NCI-H524 treated with DMSO at 0.1 percent for 48 hours (cell line): ENCODE measurements around the gene WDR86.

ENCODE experiments used
- DNase-seq: peaks from one replicate; lab custom pipeline; 2025; lab: John Stamatoyannopoulos, UW

The WDR86 gene

DNA sequence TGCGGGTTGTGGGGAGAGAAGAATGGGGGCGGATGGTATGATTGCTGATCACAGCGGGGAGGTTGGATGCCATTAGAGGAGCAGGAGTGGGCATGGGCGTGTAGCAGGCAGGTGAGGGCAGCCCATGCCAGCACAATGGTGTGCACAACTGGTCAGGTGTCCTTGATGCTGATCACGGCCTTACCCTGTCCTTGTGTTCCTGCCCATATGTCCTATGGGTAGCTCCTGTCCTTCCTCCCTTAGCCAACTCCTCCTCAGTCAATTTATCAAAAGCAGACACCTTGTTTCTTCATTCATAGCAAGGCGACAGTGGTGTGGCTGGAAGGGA is 30.7 kb downstream of the WDR86 start:
- no peak for DNase-seq

DNA sequence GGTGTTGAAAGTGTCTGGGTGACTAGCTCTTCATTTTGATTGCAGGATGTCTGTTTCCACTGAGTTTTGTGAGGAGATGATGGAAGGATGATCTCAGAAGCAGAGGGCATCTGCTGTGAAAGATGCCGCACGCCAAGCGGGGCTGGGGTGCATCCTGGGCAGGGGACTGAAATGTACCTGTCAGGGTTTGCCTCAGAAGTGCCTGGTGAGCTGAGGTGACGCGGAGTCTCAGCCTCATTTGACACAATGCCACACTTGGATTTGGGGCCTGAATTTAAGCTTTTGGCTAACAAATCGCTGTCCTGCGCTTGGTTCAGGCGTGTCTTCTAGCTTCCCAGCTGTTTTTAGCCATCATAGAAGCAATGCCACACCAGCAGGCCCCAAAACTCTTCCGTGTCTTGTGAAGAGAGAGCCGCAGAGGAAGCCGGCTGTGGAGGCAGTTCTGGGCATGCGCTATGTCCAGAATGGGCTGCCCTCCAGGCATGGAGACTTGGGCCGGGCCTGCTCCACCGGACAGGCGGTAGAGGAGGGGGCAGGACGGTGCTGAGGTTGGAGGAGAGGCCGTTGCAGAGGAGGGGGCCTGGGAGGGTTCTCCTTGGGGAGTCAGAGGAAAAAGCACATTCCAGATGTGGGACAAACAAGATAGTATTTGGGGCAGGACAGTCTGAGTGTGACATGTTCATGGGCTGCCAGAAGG is 31.2 kb downstream of the WDR86 start:
- no peak for DNase-seq

DNA sequence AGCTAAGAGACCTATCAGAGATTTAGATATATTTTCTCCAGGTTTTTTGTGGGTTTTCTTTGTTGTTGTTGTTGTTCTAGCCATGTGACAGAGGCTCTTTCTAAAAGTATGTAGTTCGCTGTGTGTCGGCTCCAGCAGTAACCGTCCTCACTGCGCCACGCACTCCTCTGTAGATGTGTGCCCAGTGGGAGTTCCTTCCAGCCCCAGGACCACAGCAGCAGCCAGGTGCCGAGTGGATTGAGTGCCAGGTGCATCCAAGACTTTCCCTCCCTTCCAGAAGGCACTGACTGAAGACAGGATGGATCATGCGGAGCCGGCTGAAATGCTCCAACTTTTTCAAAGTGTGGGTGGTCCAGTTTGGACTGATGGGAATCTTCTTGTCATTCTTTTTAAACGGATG is 31.8 kb downstream of the WDR86 start:
- DNase-seq, result no peak

DNA sequence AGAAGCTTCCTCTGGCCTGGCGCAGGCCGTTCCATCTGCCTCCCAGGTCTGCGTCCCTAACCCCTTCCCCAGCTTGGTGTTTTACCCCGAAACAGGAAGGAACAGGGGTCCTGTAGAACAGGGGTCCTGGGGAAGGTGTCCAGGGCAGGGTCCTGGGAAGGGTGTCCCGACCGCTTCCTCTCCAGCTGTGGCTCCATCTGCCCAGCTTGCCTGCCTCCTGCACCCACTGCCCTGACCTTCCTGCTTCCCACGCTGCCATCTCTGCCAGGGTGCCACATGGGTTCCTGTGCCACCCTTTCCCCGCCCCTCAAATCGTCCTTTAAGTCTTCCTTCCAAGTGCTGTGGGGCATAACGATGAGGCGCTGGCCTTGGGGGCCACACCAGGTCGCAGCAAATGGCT is 32.4 kb downstream of the WDR86 start:
- no peak for DNase-seq

DNA sequence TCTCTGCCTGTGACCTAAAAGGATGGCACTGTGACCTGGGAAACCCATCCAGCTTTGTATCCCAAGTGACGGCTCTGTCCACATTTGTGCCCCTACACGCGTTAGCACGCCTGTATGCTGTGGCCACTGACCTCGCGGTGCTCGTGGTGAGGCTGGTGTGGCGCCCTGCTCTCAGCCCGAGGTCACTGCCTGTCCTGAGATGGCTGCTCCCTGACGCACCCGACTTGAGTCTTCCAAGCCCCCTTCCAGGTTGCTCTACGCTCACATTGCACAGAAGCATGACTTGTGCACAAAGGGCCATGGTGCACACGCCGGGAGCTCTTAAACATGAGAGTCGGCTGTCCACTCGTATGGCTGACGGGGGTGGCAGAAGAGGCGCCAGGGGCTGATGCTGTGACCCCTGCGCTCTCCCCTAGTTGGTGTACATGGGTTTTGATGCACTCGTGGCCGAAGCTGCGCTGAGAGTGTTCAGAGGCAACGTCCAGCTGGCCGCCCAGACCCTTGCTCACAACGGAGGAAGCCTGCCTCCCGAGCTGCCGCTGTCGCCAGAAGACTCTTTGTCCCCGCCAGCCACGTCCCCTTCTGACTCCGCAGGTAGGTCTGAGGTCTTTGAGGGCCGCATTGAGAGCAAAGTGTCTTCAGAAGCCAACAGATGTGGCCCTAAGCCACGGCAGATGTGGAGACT is 33.5 kb downstream of the WDR86 start:
- DNase-seq, result no peak

DNA sequence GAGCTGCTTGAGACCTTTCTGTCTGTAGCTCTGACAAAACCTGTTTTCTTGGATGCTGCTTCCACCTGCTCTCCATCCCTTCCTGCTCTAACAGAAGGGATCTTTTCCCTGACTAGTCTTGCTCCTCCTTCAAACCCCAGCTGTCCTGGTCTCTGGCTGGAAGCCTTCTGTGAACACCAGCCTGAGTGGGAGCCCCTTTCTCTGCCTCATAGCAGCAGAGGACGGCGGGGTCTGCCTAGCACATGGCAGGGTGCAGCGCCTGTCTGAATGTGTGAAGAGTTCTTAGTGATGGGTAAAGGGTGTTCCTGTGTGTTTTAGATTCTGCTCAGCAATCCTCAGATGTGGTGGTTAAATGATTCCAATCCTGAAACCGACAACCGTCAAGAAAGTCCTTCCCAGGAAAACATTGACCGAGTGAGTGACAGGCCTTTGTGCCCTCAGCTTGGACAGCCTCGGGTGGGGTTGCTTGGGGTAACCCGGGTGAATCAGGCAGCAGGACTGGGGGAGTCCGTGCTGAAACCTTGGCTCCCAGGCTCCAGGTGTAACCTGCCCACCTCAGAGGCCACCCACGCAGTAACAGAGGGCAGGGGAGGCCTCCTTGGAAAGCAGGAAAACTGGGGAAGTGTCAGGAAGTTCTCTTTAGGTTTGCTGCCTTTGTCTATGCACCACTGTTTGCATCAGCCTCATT is 34.2 kb downstream of the WDR86 start:
- no peak for DNase-seq

DNA sequence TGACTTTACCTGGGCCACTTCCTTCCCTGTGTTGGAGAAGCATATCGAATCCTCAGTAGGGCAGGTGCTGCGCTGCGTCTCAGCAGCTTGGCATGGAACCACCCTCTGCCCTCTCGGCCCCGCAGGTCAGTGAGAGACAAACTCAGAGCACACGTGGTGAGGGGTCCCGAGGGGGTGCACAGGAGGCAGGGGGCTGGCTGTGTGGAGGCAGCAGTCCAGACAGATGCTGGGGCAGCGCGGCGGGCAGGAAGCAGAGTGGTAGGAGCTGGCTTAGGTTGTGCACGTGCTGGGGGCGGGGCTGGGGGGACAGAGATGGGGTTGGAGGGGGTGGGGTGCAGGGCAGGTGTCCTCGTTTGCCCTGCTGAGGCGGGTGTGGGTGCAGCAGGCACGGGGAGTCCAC is 35.1 kb downstream of the WDR86 start:
- no peak for DNase-seq

DNA sequence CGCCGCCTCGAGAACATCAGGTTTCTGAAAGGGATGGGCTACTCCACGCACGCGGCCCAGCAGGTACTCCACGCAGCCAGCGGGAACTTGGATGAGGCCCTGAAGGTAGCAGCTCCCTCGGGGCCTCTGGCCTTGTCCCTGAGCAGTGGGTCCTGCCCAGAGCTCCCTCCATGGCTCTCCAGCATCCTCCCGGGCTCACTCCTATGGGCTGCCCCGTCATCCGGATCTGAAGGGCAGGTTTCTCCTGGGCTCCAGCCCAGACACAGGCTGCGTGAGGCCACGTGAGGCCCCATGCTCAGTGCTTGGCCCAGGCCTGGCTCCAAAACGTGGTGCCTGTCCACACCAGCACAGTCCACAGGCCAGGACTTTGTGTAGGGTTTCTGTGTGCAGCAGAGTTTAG is 35.7 kb downstream of the WDR86 start:
- no peak for DNase-seq

DNA sequence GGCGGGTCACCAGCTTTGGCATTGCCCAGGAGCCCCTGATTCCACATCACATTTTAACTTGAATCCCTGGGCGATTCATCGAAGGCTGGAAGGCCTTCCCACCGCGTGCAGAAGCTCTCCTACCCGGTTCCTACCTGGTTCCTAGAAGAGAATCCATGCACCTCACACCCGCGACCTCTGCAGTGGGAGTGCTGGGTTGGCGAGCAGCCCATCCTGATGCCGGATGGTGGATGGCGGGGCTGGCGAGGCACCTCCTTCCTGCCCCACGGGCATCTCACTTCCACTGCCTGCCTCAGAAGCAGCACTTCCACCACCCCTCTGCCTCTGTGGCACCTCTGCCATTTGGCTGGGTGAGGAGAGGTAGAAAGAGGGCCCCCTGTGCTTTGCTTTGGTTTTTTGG is 36.2 kb downstream of the WDR86 start:
- DNase-seq, result no peak

DNA sequence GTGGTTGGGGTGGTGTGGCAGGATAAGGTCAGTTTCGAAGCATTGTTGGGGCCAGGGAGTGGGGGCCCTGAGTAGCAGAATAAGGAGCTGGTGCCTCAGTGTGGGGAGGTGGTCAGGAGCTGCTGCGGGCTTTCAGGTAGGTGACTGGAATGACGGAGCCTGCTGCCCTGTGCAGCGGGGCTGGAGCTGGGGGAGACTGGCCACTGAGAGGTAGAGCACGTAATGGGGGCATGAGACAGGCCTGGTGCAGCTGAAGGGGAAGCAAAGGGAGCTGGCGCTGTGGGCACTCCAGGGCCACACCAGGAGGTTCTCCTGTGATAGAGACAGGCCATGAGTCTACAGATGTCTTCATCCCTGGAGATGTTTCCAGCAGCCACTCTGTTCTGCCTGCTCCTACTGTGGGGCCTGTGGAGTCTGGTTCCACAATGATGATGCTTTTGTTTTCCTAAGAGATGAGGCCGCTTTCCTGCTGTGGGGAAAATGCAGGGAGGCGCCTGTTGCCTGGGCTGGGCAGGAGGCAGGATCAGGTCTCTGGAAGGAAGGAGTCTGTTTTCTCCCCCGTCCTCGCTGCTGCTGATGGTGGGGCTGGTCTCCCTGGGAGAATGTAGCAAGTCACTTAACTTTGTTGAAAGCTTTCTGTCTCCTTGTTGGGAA is 37.1 kb downstream of the WDR86 start:
- no peak for DNase-seq

DNA sequence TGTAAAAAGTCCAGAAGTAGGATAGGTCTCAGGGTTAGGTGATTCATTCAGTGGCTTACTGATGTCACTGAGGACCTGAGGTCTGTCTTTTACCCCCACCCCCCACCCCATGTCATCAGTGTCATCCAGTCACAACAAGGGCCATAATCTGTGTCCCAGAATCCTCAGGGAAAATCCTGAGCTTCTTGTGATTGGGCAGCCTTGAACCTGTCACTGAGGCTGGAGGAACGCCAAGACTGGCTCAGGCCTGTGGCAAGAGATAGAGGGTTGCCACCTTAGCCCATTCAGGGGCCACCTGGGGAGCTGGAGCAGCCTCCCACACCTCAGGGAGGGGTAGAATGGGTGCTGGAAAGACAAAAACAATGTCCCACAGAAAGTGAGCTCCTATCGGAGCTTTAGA is 38.6 kb downstream of the WDR86 start:
- DNase-seq, result no peak

DNA sequence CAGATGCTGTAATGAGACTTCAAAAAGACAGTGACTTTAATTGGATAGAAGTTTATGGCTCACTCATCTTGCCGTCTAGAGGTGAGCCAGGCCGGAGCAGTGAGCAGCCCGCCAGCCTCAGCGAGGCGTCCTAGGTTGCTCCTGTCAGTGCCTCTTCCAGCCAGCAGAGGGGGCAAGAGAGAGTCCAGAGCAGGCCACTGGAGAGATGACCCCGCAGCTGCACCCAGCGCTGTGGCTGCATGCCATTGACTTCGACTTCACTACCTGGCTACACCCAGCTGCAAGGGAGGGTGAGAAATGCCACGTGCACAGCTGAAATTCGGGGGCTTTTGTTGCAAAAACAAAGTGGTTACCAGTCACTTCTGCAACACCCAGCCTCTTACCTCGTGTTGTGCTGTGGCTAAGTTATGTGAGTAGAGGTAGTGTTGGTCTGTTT is 41.7 kb downstream of the WDR86 start:
- no peak for DNase-seq

DNA sequence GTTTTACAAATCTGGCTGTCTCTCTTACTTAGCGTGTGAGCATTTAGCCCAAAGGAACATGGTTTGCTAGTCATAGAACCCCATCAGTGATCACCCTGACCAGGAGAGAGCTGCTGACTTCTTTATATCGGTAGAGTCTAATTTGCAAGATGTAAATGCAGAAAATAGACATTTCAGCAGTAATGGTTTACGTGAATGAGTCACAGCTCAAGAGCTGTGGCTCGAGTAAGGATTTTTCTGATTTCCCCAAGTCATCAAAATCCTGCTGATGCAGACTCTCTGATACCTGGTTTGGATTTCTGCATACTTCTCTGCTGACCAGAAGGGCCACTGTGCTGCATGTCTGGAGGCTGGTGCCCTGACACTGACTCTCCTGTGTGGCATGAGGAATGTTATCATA is 42.6 kb downstream of the WDR86 start:
- DNase-seq, result no peak

DNA sequence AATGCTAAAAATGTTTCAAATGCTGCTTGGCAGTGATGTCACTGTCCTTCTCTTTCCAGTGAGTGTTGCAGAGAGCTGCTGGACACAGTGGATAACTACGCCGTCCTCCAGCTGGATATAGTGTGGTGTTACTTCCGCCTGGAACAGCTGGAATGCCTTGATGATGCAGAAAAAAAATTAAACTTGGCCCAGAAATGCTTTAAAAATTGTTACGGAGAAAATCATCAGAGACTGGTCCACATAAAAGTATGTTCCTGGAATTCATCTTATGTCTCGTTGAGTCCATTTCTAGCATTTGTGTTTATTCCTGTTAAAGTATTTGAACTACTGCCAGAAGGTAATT is 43.0 kb downstream of the WDR86 start:
- DNase-seq, result no peak

DNA sequence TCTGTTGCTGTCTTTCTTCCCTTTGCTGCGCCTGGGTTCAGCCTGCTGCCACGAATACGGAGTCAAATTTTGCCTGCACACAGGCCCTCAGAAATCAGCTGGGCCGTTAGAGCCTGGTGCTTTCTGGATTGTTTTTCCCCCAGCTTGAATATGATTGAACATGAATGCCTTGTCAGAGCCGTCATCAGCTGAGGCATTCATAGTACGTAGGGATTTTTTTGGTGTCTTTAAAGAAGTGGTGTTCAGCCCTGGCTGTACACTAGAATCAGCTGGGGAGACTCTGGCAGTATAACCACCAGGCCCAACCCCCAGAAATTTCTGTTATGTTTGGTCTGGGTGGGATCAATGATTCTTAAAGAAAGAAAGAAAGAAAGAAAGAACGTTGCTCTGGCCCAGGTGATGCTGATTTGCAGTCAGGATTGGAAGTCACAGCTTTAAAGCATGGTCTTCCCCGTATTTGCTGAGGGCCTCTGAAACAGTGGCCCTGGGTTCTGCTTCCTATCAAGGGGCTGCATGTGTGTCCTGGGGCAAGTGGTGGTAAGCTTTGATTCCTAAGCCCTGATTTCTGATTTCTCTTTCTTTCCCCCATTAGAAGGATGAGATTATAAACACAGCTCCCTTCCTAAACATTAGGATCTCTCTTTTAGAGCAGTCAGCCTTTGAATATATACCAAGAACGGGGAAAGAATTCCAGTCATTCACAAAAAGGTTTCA is 43.5 kb downstream of the WDR86 start:
- no peak for DNase-seq

DNA sequence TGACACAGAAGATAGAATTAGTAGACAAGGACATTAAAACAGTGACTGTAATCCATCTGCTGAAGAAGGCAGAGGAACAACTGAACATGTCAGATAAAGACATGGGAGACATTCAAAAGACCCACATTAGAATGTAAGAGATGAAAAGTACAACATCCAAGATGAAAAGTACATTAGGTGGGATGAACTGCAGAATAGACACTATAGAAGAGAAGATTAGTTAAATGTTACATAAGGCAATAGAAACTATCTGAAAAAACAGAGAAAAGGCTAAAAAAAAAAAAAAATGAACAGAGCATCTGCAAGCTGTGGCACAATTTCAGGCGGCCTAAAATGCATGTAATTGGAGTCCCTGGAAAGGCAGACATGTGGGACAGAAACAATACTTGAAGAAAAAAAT is 46.7 kb downstream of the WDR86 start:
- DNase-seq, result no peak

DNA sequence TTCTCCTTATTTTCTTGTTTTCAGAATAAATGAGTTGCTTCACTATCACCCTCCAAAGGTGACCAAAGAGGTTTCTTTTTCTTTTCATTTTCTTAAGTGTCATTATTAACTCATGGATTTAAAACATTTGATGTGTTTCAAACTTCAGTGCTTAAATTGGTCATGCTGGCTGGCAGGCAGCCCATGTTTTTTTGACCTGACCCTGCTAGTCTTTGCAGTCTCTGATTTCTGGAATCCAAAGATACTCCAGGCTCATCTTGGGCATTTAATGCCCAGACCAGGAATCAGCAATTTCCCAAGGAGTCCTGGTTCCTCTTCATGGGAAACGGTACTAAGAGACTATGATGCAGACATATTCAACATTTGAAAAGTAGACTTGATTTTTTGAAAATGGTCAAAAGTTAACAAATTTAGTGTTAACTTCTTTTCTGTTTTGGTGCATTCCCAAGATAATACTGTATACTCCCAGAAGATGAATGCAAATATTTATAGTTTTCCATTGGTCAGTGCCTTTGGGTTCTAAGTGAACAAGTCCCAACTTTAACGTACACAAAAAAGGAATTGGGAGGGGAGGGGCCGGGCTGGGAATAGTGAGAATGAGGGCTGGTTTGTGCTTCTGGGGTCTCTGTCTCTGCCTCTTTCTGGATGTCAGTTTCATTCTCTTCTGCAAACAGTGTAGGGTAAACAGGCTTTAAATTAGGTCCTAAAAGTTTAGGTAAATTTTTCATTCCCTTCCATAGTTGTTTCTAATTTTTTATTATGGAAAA is 48.5 kb downstream of the WDR86 start:
- no peak for DNase-seq

DNA sequence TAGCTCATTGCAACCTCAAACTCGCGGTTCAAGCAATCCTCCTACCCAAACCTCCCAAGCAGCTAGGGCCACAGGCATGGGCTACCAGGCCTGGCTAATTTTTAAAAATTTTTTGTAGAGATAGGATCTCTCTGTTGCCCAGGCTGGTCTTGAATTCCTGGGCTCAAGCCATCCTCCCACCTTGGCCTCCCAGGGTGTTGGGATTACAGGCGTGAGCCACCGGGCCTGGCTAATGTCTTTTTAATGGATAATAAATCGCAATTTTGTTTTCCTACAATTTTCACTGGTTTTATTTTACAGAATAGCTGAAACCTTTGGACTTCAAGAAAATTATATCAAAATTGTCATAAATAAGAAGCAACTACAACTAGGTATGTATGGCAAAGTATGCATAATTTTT is 57.3 kb downstream of the WDR86 start:
- DNase-seq, result no peak

DNA sequence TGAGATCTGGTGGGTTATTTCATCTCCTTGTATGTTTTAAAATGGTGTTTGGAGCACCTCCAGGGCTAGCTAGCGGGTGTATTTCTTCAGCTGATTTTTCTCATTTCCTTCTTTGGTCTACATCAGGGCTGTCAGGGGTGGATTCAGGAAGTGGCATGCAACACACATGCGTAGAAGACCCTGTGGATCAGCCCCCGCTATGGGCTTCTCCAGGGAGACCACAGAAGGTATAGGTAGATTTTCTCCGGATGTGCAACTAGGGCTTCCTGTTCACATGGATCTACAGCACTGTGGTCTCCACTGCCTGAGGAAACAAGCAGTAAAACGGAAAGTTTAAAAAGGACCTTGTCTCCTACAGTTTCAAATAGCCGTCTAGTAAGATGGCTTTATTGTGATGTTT is 57.9 kb downstream of the WDR86 start:
- no peak for DNase-seq

DNA sequence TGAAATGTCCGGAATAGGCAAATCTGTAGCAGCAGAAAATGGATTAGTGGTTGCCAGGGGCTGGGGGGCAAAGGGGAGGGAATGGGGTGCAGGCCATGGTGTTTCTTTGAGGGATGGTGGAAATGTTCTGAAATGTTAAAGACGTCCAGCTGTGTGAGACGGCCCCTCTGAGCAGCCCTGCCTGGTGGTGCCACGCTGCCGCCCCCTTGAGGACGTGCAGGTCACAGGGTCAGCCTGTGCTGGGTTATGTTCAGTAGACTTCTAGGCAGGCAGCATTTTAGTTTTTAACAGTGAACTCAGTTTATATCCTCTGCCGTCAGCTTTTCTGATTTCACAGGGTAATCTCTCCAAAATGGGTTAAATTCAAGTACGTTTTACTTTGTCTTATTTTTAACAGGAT is 58.8 kb downstream of the WDR86 start:
- no peak for DNase-seq

DNA sequence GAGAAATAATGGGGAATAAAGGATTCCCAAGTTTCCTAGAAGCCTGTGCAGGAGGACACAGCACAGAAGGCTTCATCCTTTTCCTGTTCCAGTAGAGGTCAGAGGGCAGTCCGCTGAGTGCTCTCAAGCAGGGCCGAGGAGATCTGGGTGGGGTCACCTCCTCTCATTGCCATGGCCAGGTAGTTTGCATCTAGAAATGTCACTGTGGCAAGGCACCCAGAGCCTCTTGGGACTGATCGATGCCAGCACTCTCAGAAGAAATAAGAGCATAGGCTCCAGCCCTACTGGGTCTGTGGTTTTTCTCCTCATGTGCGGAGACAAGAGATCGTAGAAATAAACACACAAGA is 60.4 kb downstream of the WDR86 start:
- DNase-seq, result no peak

DNA sequence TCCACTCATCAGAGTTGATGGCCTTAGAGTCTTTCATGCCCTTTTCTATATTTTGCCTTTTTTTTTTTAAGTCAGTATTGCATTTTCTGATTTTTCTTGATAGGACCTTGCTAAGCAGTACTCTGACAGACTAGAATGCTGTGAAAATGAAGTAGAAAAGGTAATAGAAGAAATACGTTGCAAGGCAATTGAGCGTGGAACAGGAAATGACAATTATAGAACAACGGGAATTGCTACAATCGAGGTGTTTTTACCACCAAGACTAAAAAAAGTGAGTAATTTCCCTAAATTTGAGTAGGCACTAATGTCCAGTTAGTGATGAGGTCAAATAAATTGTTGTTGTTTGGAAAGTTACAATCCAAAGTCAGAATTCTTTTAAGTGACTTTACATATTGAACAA is 60.9 kb downstream of the WDR86 start:
- no peak for DNase-seq
